Frontal cortex (tissue), 4 donors: ENCODE data around the gene FSCN2. TPM values are rescaled to one million over a fixed set of nuclear protein-coding genes. Genes with fewer than 3 reads are reported as not detected.
"Not testable (repeated sequence)": the region's sequence is repeated elsewhere in the genome, so short reads cannot be mapped to it uniquely, and the experiment has no call there.

Source experiments
- DNase-seq, 2 donors: peaks; one replicate each; pipeline ENCODE4 v3.0.0; 2012; ENCODE audit warnings: low spot score in 2 of 2
- FAIRE-seq: peaks from 2 replicates; lab custom pipeline; 2012; peaks lifted over from hg19 to GRCh38; lab: Jason Lieb, UNC
- total RNA-seq: library from RNA; depleted of rRNA; stranded (reverse); fragments of >200 nt; gene quantifications from one replicate; pipeline ENCODE4 v1.2.3, GENCODE V29; 2014
- donor health status: control.
- donor health status: control.
- donor health status: control.

FSCN2 gene
- total RNA-seq, 1 donor from 2014 or later: 4.9 TPM

- DNase-seq (no peak), FAIRE-seq (no peak)
These were observed 41.9 kb downstream of the FSCN2 start for GRCh38 chr17:81569986-81570514.

- no peak for FAIRE-seq
- DNase-seq: no peak
These were observed 42.8 kb downstream of the FSCN2 start for GRCh38 chr17:81570964-81571363.

- FAIRE-seq: no peak
These were observed 44.5 kb downstream of the FSCN2 start for GRCh38 chr17:81572563-81573168.

GRCh38 chr17:81573794-81574642, 45.8 kb downstream of the FSCN2 start:
- no peak for FAIRE-seq
- DNase-seq: no peak

More at GRCh38 chr17:81572563-81573168, 44.5 kb downstream of the FSCN2 start:
- no peak for DNase-seq

GRCh38 chr17:81574643-81574956, 46.4 kb downstream of the FSCN2 start:
- FAIRE-seq (no peak), DNase-seq (no peak)

- no peak for DNase-seq
These were observed 47.7 kb downstream of the FSCN2 start for GRCh38 chr17:81575836-81576235.

GRCh38 chr17:81576621-81577277, 48.6 kb downstream of the FSCN2 start:
- DNase-seq (no peak), FAIRE-seq (no peak)

More at GRCh38 chr17:81575836-81576235, 47.7 kb downstream of the FSCN2 start:
- no peak for FAIRE-seq

- no peak for DNase-seq
- FAIRE-seq: no peak
These were observed 49.3 kb downstream of the FSCN2 start for GRCh38 chr17:81577278-81578000.

- DNase-seq: no peak
- no peak for FAIRE-seq
These were observed 49.9 kb downstream of the FSCN2 start for GRCh38 chr17:81578038-81578441.

GRCh38 chr17:81578561-81579225, 50.5 kb downstream of the FSCN2 start:
- FAIRE-seq (no peak), DNase-seq (no peak)

- DNase-seq (no peak), FAIRE-seq (no peak)
These were observed 51.1 kb downstream of the FSCN2 start for GRCh38 chr17:81579298-81579697.

GRCh38 chr17:81579821-81580321, 51.7 kb downstream of the FSCN2 start:
- DNase-seq: no peak
- no peak for FAIRE-seq

- FAIRE-seq: no peak
- no peak for DNase-seq
These were observed 52.3 kb downstream of the FSCN2 start for GRCh38 chr17:81580481-81580880.

GRCh38 chr17:81581758-81582157, 53.6 kb downstream of the FSCN2 start:
- no peak for FAIRE-seq
- no peak for DNase-seq

- no peak for DNase-seq
- no peak for FAIRE-seq
These were observed 54.2 kb downstream of the FSCN2 start for GRCh38 chr17:81582341-81582740.

GRCh38 chr17:81582749-81583148, 54.6 kb downstream of the FSCN2 start:
- DNase-seq (no peak), FAIRE-seq (no peak)

GRCh38 chr17:81583589-81584342, 55.6 kb downstream of the FSCN2 start:
- FAIRE-seq: no peak
- no peak for DNase-seq

GRCh38 chr17:81584771-81585170, 56.6 kb downstream of the FSCN2 start:
- DNase-seq, FAIRE-seq: not testable (repeated sequence)

GRCh38 chr17:81586096-81586495, 57.9 kb downstream of the FSCN2 start:
- DNase-seq: no peak
- no peak for FAIRE-seq
